CD14-positive monocyte (primary cell): ENCODE measurements around the gene AKAP8L. TPM values are rescaled to one million over a fixed set of nuclear protein-coding genes. Genes with fewer than 3 reads are reported as not detected.

Source experiments
- DNase-seq, 3 donors: peaks; one replicate each; pipeline ENCODE4 v3.0.0-alpha.2; 2011 to 2022
- H2AFZ ChIP-seq: 2 replicates; pipeline ENCODE4 v1.6.0; 2012; ENCODE audit warnings: mild to moderate bottlenecking, low read depth, low read length, inconsistent platforms; ENCODE audit not compliant: insufficient read depth, poor library complexity, severe bottlenecking
- H3K27ac ChIP-seq, 2 donors: 1 replicate in 1 of 2; 2 replicates in 1 of 2; pipeline ENCODE4 v1.5.1; 2012 to 2013; ENCODE audit warnings: low read length in 2 of 2, control low read depth in 1 of 2, inconsistent platforms in 1 of 2, low read depth in 1 of 2, mild to moderate bottlenecking in 1 of 2
- H3K27me3 ChIP-seq, 2 donors: one replicate each; pipeline versions ENCODE4 v1.6.0 to v1.6.1; 2011 to 2013; ENCODE audit warnings: low read length in 2 of 2; ENCODE audit not compliant: control insufficient read depth in 2 of 2, insufficient read depth in 2 of 2
- H3K36me3 ChIP-seq, 2 donors: replicated peaks in 1 of 2; 1 replicate in 1 of 2; 2 replicates in 1 of 2; pipeline versions ENCODE4 v1.5.1 to v1.6.1; 2012 to 2013; ENCODE audit warnings: low read length in 2 of 2, control low read depth in 1 of 2, inconsistent platforms in 1 of 2, mild to moderate bottlenecking in 1 of 2; ENCODE audit not compliant: insufficient read depth in 2 of 2, control insufficient read depth in 1 of 2
- H3K4me1 ChIP-seq, 2 donors: 1 replicate in 1 of 2; 2 replicates in 1 of 2; pipeline versions ENCODE4 v1.5.1 to v1.6.1; 2012 to 2013; ENCODE audit warnings: low read length in 2 of 2, control low read depth in 1 of 2, inconsistent platforms in 1 of 2, mild to moderate bottlenecking in 1 of 2, moderate library complexity in 1 of 2; ENCODE audit not compliant: insufficient read depth in 2 of 2, control insufficient read depth in 1 of 2
- H3K4me2 ChIP-seq: replicated peaks from 2 replicates; pipeline ENCODE3; 2012; ENCODE audit warnings: low read length, moderate library complexity, mild to moderate bottlenecking; ENCODE audit not compliant: poor library complexity, severe bottlenecking; ENCODE audit errors: extremely low read depth
- H3K4me3 ChIP-seq, 3 experiments: fragments of 200-600 bp in 1 of 3; sonication (generic) in 1 of 3; replicated peaks in 1 of 3; 1 replicate in 2 of 3; 2 replicates in 1 of 3; pipeline ENCODE4 v1.5.1; 2011 to 2013; ENCODE audit warnings: low read length in 3 of 3, mild to moderate bottlenecking in 3 of 3, control low read depth in 2 of 3, low read depth in 2 of 3, inconsistent platforms in 1 of 3, moderate library complexity in 1 of 3
- H3K79me2 ChIP-seq: 2 replicates; pipeline ENCODE4 v1.6.0; 2012; ENCODE audit warnings: mild to moderate bottlenecking, control low read depth, inconsistent platforms, low read length, moderate library complexity; ENCODE audit not compliant: insufficient read depth
- H3K9ac ChIP-seq: 2 replicates; pipeline ENCODE4 v1.6.0; 2017; ENCODE audit warnings: low read length, mild to moderate bottlenecking; ENCODE audit not compliant: insufficient read depth, poor library complexity, severe bottlenecking
- H3K9me3 ChIP-seq, 2 donors: replicated peaks in 1 of 2; 1 replicate in 1 of 2; 2 replicates in 1 of 2; pipeline versions ENCODE4 v1.5.1 to v1.6.1; 2012 to 2013; ENCODE audit warnings: low read length in 2 of 2, control low read depth in 1 of 2; ENCODE audit not compliant: control insufficient read depth in 1 of 2, insufficient read depth in 1 of 2
- H4K20me1 ChIP-seq: 2 replicates; pipeline ENCODE4 v1.6.0; 2012; ENCODE audit warnings: mild to moderate bottlenecking, low read length, control low read depth, moderate library complexity; ENCODE audit not compliant: insufficient read depth
- H3K27ac Mint-ChIP-seq, 7 donors: one replicate each; pipeline ENCODE4 v1.8.0; 2020; ENCODE audit warnings: mild to moderate bottlenecking in 7 of 7, mixed read lengths in 7 of 7, moderate library complexity in 6 of 7, inconsistent platforms in 2 of 7
- H3K27me3 Mint-ChIP-seq, 3 donors: one replicate each; pipeline ENCODE4 v1.8.0; 2021 to 2022; ENCODE audit warnings: low read depth in 3 of 3, mild to moderate bottlenecking in 3 of 3, mixed read lengths in 3 of 3, moderate library complexity in 3 of 3, inconsistent platforms in 1 of 3
- H3K36me3 Mint-ChIP-seq, 2 donors: one replicate each; pipeline ENCODE4 v1.8.0; 2020; ENCODE audit warnings: mixed read lengths in 2 of 2, inconsistent platforms in 1 of 2, mild to moderate bottlenecking in 1 of 2
- H3K4me1 Mint-ChIP-seq: one replicate; pipeline ENCODE4 v1.8.0; 2020; ENCODE audit warnings: mild to moderate bottlenecking, mixed read lengths
- H3K4me3 Mint-ChIP-seq, 2 donors: one replicate each; pipeline ENCODE4 v1.8.0; 2020; ENCODE audit warnings: mild to moderate bottlenecking in 2 of 2, mixed read lengths in 2 of 2, moderate library complexity in 1 of 2
- H3K9me3 Mint-ChIP-seq, 7 donors: one replicate each; pipeline ENCODE4 v1.8.0; 2020 to 2022; ENCODE audit warnings: mixed read lengths in 7 of 7, mild to moderate bottlenecking in 6 of 7, moderate library complexity in 6 of 7, inconsistent platforms in 2 of 7
- WGBS: methylation state at CpG from one replicate; pipeline ENCODE4 v1.1.5; 2013; ENCODE audit warnings: missing lambda C conversion rate; ENCODE audit not compliant: insufficient coverage; 5-methylcytosine and 5-hydroxymethylcytosine counted together
- intact Hi-C, 2 donors: fragments of 100-400 bp; cut with micrococcal nuclease; formaldehyde crosslinking; loops; one replicate each; pipeline versions ENCODE4 v1.15.0 to v1.15.1; 2023
- polyA plus RNA-seq, 3 donors: library from polyadenylated mRNA; depleted of rRNA in 1 of 3; unstranded in 2 of 3; stranded (reverse) in 1 of 3; fragments of 300-500 nt in 2 of 3; fragments of >200 nt in 1 of 3; fragmentation: Illumina TruSeq in 2 of 3; gene quantifications; 1 replicate in 2 of 3; 2 replicates in 1 of 3; pipeline ENCODE4 v1.2.3, GENCODE V29; 2012 to 2021
- TF ChIP-seq, protein P1 (sequence below): fragments of 200-600 bp; IDR thresholded peaks from one replicate; pipeline ENCODE4 v1.8.0; 2022; ENCODE audit warnings: antibody characterized with exemption, mild to moderate bottlenecking

Gene AKAP8L
- polyA plus RNA-seq, 3 donors: 21.4 to 103 (median 39.0) TPM

GRCh38 chr19:15463861-15464371 is 45.1 kb upstream of the AKAP8L start:
- peaks cover 4% of the 10 kb centered on the region for H4K20me1 ChIP-seq
- TF ChIP-seq, protein P1, sequence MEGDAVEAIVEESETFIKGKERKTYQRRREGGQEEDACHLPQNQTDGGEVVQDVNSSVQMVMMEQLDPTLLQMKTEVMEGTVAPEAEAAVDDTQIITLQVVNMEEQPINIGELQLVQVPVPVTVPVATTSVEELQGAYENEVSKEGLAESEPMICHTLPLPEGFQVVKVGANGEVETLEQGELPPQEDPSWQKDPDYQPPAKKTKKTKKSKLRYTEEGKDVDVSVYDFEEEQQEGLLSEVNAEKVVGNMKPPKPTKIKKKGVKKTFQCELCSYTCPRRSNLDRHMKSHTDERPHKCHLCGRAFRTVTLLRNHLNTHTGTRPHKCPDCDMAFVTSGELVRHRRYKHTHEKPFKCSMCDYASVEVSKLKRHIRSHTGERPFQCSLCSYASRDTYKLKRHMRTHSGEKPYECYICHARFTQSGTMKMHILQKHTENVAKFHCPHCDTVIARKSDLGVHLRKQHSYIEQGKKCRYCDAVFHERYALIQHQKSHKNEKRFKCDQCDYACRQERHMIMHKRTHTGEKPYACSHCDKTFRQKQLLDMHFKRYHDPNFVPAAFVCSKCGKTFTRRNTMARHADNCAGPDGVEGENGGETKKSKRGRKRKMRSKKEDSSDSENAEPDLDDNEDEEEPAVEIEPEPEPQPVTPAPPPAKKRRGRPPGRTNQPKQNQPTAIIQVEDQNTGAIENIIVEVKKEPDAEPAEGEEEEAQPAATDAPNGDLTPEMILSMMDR: peak; percentile 20
- peak overlapping the region; percentile 90 to 94 (median 92) for H3K4me3 ChIP-seq
- peak overlapping the region; percentile 93 for H3K4me2 ChIP-seq
- Mint-ChIP-seq H3K4me3 (peak overlapping the region; percentile 88 to 92), H3K4me1 (peaks cover 45% of the 10 kb centered on the region), H3K27ac (peak overlapping the region; percentile 78 to 91 (median 85)), H3K27me3 (peaks cover 8 to 15% (median 14%) of the 10 kb centered on the region in 3 donors), H3K9me3 (peaks cover 0 to 3% (median 1%) of the 10 kb centered on the region in 7 donors), H3K36me3 (peaks cover 28 to 30% of the 10 kb centered on the region in 2 donors)
- peaks cover 2 to 5% of the 10 kb centered on the region in 2 donors for H3K27me3 ChIP-seq
- peak overlapping the region; percentile 80 to 88 for H3K27ac ChIP-seq
- peaks cover 13% of the 10 kb centered on the region for H3K79me2 ChIP-seq
- H2AFZ ChIP-seq: peak overlapping the region; percentile 95
- peaks cover 25 to 28% of the 10 kb centered on the region in 2 donors for H3K36me3 ChIP-seq
- 0% methylated on average over 14 of the region's 25 CpGs for WGBS
- H3K9ac ChIP-seq: peak overlapping the region; percentile 82
- peak; percentile 23 to 67 (median 46) for DNase-seq
- intact Hi-C loops: no loop called here
- H3K4me1 ChIP-seq: peaks cover 35 to 46% of the 10 kb centered on the region in 2 donors
- H3K9me3 ChIP-seq: no peaks in the 10 kb centered on the region

DNA sequence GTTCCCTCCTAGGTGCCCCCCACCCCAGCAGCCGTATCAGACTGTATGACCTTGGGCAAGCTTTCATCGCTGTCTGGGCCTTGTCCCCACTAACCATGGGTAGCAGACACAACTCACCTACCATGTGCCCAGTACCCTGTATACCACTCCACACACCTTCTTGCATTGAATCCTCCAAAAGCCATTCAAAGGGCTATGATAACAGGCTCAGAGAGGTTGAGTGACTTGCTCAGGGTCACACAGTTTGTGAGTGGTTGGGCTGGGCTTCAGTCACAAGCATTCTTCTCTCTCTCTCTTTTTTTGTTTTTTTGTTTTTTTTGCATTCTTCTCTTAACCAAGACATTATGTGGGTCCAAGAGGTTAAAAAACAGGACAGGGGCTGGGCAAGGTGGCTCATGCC is 42.9 kb upstream of the AKAP8L start:
- Histone ChIP-seq H3K27me3 (no peaks in the 10 kb centered on the region), H3K4me3 (no peak overlapping the region), H3K4me1 (peaks cover 20 to 27% of the 10 kb centered on the region in 2 donors), H3K9ac (no peak overlapping the region), H3K36me3 (peaks cover 37 to 44% of the 10 kb centered on the region in 2 donors), H3K79me2 (peaks cover 13% of the 10 kb centered on the region), H3K9me3 (no peaks in the 10 kb centered on the region), H3K27ac (no peak overlapping the region), H3K4me2 (no peak overlapping the region), H4K20me1 (peaks cover 4% of the 10 kb centered on the region), H2AFZ (no peak overlapping the region)
- intact Hi-C loops: no loop called here
- peaks cover 0 to 6% (median 0%) of the 10 kb centered on the region in 3 donors for H3K27me3 Mint-ChIP-seq
- peak overlapping the region in 1 of 7 donors; percentile 37 for H3K27ac Mint-ChIP-seq
- peaks cover 0 to 6% (median 5%) of the 10 kb centered on the region in 7 donors for H3K9me3 Mint-ChIP-seq
- H3K36me3 Mint-ChIP-seq: peaks cover 32 to 40% of the 10 kb centered on the region in 2 donors
- WGBS: 96% methylated on average over 2 of the region's 2 CpGs
- peaks cover 24% of the 10 kb centered on the region for H3K4me1 Mint-ChIP-seq
- TF ChIP-seq, protein P1: no peak
- no peak overlapping the region for H3K4me3 Mint-ChIP-seq
- no peak for DNase-seq
